Esophagus squamous epithelium (tissue), 4 donors: ENCODE data around the gene CNDP2.

ENCODE experiments used
- CTCF ChIP-seq, 6 experiments: fragments of 450-650 bp in 4 of 6; fragments of 200-600 bp in 2 of 6; sonication (generic) in 2 of 6; IDR thresholded peaks; one replicate each; pipeline ENCODE4 v1.5.1; 2016 to 2019; ENCODE audit warnings: antibody characterized with exemption in 6 of 6, mild to moderate bottlenecking in 4 of 6, moderate library complexity in 4 of 6
- POLR2A ChIP-seq, 4 donors: fragments of 450-650 bp; IDR thresholded peaks; one replicate each; pipeline ENCODE4 v1.6.1; 2017; ENCODE audit warnings: antibody characterized with exemption in 4 of 4, mild to moderate bottlenecking in 4 of 4, moderate library complexity in 3 of 4

- no peak for TF ChIP-seq CTCF (IDR thresholded peaks at IDR 0.05)
- TF ChIP-seq POLR2A (IDR thresholded peaks at IDR 0.05): no peak
Observed at GRCh38 chr18:74546007-74546406, 49.8 kb downstream of the CNDP2 start.
